Liver (tissue), 3 donors: Measurements from ENCODE around the gene RERE.

Experiments
- FOXA1 ChIP-seq: IDR thresholded peaks from 2 replicates; pipeline ENCODE4 v1.6.1; 2016; ENCODE audit warnings: antibody characterized with exemption
- GABPA ChIP-seq, 2 donors: IDR thresholded peaks in 1 of 2; conservative IDR thresholded peaks in 1 of 2; 2 replicates each; pipeline ENCODE4 v1.6.1; 2016; ENCODE audit warnings: antibody characterized with exemption in 2 of 2, mild to moderate bottlenecking in 1 of 2, moderate library complexity in 1 of 2
- JUND ChIP-seq, 2 donors: IDR thresholded peaks; 2 replicates each; pipeline ENCODE4 v1.6.1; 2016; ENCODE audit warnings: antibody characterized with exemption in 2 of 2
- RAD21 ChIP-seq, 2 donors: IDR thresholded peaks; 2 replicates each; pipeline ENCODE4 v1.6.1; 2016; ENCODE audit warnings: antibody characterized with exemption in 2 of 2, mild to moderate bottlenecking in 2 of 2
- SP1 ChIP-seq: IDR thresholded peaks from 2 replicates; pipeline ENCODE4 v1.6.1; 2018; ENCODE audit warnings: antibody characterized with exemption, mild to moderate bottlenecking
- TAF1 ChIP-seq: conservative IDR thresholded peaks from 2 replicates; pipeline ENCODE4 v1.6.1; 2016; ENCODE audit warnings: antibody characterized with exemption, mild to moderate bottlenecking
- YY1 ChIP-seq: IDR thresholded peaks from 2 replicates; pipeline ENCODE4 v1.6.1; 2016; ENCODE audit warnings: antibody characterized with exemption, mild to moderate bottlenecking
- TF ChIP-seq, protein P1 (sequence below): IDR thresholded peaks from 2 replicates; pipeline ENCODE4 v1.6.1; 2016; ENCODE audit warnings: antibody characterized with exemption
- TF ChIP-seq, protein P2 (sequence below): fragments of 150-350 bp; IDR thresholded peaks from 2 replicates; pipeline ENCODE4 v1.5.1; 2017; ENCODE audit warnings: improper control_type of control experiment, low read depth, low read length; ENCODE audit not compliant: missing input control
- TF ChIP-seq, protein P3 (sequence below): IDR thresholded peaks from 2 replicates; pipeline ENCODE4 v1.6.1; 2016; ENCODE audit warnings: antibody characterized with exemption, mild to moderate bottlenecking
- donor health status: healthy.
- donor health status: healthy.

DNA sequence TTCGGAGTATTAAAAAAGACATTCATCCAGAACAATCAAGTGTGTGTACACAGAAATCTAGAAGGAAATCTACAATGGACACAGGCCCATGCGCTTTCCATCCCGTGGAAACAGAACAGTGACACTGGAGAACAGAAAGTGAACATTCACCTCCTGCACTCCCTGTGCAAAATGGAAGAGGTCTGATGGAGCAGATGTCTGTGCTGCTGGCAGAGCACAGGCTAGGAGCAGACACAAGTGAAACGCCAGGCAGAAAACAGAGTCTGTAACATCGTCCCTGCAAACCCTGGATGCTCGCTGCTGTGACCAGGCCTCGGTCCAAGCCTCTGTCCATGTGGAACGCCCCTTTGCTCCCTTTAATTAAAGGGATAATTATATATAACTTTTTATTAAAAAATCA, 463.4 kb downstream of the RERE start:
- TF ChIP-seq, protein P1, sequence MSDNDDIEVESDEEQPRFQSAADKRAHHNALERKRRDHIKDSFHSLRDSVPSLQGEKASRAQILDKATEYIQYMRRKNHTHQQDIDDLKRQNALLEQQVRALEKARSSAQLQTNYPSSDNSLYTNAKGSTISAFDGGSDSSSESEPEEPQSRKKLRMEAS = no peak
- TF ChIP-seq GABPA (IDR thresholded peaks at IDR 0.05 in 1 of 2, conservative IDR thresholded peaks at IDR 0.05 in 1 of 2) = no peak
- TF ChIP-seq, protein P2, sequence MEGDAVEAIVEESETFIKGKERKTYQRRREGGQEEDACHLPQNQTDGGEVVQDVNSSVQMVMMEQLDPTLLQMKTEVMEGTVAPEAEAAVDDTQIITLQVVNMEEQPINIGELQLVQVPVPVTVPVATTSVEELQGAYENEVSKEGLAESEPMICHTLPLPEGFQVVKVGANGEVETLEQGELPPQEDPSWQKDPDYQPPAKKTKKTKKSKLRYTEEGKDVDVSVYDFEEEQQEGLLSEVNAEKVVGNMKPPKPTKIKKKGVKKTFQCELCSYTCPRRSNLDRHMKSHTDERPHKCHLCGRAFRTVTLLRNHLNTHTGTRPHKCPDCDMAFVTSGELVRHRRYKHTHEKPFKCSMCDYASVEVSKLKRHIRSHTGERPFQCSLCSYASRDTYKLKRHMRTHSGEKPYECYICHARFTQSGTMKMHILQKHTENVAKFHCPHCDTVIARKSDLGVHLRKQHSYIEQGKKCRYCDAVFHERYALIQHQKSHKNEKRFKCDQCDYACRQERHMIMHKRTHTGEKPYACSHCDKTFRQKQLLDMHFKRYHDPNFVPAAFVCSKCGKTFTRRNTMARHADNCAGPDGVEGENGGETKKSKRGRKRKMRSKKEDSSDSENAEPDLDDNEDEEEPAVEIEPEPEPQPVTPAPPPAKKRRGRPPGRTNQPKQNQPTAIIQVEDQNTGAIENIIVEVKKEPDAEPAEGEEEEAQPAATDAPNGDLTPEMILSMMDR = no peak
- no peak for TF ChIP-seq FOXA1
- no peak for TF ChIP-seq YY1
- TF ChIP-seq, protein P3, sequence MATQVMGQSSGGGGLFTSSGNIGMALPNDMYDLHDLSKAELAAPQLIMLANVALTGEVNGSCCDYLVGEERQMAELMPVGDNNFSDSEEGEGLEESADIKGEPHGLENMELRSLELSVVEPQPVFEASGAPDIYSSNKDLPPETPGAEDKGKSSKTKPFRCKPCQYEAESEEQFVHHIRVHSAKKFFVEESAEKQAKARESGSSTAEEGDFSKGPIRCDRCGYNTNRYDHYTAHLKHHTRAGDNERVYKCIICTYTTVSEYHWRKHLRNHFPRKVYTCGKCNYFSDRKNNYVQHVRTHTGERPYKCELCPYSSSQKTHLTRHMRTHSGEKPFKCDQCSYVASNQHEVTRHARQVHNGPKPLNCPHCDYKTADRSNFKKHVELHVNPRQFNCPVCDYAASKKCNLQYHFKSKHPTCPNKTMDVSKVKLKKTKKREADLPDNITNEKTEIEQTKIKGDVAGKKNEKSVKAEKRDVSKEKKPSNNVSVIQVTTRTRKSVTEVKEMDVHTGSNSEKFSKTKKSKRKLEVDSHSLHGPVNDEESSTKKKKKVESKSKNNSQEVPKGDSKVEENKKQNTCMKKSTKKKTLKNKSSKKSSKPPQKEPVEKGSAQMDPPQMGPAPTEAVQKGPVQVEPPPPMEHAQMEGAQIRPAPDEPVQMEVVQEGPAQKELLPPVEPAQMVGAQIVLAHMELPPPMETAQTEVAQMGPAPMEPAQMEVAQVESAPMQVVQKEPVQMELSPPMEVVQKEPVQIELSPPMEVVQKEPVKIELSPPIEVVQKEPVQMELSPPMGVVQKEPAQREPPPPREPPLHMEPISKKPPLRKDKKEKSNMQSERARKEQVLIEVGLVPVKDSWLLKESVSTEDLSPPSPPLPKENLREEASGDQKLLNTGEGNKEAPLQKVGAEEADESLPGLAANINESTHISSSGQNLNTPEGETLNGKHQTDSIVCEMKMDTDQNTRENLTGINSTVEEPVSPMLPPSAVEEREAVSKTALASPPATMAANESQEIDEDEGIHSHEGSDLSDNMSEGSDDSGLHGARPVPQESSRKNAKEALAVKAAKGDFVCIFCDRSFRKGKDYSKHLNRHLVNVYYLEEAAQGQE = no peak
- TF ChIP-seq SP1 = no peak
- TF ChIP-seq RAD21 (IDR thresholded peaks at IDR 0.05) = no peak
- no peak for TF ChIP-seq TAF1
- no peak for TF ChIP-seq JUND (IDR thresholded peaks at IDR 0.05)
